ENCODE measurements around the gene SUSD3.

The SUSD3 gene

DNA sequence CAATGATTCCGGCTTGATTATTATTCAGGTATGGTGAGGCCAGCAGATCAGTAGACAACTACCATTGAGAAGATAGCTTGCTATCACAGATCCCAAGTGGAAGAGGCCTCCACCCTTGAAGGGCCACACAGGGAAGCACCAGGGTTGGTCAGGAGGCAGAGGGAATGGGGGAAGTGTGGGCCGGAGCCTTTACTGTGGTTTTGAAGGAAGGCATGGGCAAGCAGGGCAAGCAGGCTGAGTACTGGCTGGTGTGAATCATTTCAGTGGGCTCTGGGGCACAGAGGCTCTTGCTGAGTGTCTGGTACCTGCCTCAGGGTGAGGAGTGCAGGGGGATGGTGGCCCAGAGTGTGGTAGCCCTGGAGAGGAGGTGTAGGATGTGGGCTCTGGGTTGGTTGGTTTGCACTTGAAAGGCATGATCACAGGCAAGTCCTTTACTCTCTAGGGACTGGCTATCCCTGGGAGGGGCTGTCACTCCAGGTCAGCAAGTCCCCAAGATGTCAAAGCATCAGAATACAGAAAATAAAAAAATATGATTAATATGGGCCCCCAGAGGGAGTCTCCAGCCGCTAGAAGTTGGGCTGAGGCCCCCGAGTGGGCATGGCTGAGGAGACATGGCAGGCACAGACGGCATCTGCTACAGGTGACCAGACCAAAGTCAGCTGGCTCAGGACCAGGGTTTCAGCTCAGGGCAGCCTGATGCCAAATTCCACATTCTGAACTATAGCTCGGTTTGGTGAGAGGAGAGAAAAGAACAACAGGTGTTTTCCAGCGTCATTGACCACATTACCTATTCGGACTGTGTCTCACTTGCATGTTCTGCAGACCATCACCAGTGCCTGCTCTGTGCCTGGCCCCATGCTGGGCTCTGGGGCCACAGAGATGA lies 9.7 kb upstream of the SUSD3 start:
- no peak overlapping the region for H3K4me3 ChIP-seq (ENCODE audit: low read length)
- no peak for DNase-seq (ENCODE audit: low read depth, low spot score)

- DNase-seq (ENCODE audit: low read depth, low spot score) = no peak
- no peak overlapping the region for H3K4me3 ChIP-seq (ENCODE audit: low read length)
Measured at GRCh38 chr9:93049491-93049890, 9.0 kb upstream of the SUSD3 start.

DNA sequence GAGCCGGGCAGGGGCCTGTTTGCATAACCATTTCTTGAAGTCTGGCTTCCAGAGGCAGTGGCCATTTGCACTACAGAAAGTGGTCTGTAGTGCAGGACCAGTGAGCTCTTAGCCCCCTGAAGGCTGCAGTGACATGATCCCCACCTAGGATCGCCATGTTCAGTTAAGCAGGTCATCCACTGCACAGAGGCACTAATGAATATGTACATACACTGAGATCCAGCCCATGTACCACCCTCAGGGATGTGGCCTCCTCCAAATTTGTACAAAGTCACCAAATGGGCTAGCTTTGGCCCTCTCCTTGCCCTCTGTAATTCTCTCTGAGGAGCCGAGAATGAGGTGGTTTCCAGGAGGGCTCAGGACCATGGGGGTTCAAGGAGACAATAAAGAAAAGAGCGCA lies 8.3 kb upstream of the SUSD3 start:
- H3K4me3 ChIP-seq (ENCODE audit: low read length) = no peak overlapping the region
- DNase-seq (ENCODE audit: low read depth, low spot score) = no peak

DNA sequence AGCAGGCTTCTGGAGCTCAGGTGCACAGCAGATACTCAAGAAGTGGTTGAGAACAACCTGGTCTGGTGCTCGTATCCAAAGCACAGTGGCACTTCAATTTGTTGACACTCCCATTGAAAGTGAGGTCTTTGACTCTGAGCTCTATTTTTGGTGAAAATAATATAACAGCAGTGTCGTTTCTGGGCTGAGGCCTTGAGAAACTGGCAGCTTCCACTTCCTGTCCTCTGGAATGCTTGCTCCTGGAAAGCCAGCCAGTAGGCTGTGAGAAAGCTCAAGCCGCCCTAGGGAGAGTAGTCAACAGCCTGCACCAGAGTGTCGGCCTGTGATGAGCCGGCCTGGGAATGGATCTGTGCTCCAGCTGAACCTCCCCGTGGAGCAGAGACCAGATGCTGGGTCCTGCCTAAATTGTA lies 6.8 kb upstream of the SUSD3 start:
- no peak overlapping the region for H3K4me3 ChIP-seq (ENCODE audit: low read length)
- no peak for DNase-seq (ENCODE audit: low read depth, low spot score)

- H3K4me3 ChIP-seq (ENCODE audit: low read length) = no peak overlapping the region
- no peak for DNase-seq (ENCODE audit: low read depth, low spot score)
Measured at GRCh38 chr9:93052791-93053540, 5.5 kb upstream of the SUSD3 start.

GRCh38 chr9:93053781-93054331 lies 4.6 kb upstream of the SUSD3 start:
- H3K4me3 ChIP-seq (ENCODE audit: low read length) = no peak overlapping the region
- no peak for DNase-seq (ENCODE audit: low read depth, low spot score)

DNA sequence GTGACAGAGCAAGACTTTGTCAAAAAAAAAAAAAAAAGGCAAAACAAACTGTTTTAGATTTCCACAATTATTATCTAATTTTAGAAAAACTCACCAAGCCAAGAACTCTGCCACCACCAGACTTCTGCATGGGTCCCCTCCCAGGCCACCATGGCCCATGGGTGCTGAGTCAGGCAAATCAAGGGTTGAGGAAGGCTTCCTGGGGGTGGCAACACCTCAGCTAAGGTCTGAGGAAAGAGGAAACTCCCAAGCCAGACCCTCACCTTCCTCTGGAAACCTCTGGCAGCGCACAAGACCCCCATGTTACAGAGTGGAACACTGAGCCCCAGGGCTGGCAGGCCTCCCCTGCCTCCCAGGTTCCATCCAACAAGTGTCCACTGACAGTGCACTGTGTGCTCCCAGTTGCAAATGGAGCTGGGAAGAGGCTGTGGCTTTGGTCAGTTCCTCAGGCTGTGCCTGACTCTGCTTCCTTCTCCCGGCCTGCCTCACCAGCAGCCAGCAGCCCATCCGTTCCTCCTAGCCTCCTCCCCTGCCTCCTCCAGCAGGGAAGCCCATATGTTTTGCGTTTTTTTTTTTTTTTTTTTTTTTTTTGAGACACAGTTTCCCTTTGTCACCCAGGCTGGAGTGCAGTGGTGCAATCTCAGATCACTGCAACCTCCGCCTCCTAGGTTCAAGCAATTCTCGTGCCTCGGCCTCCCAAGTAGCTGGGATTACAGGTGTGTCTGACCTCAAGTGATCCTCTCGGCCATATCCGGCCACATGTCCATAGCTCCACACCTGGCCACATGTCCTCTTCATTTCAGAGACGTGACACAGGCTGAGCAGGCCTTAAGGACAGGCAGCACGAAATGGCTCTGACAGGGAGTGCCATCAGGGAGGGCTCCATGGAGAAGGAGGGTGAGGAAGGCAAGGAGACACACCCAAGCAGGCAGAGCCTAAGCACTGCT lies 3.5 kb upstream of the SUSD3 start:
- no peak overlapping the region for H3K4me3 ChIP-seq (ENCODE audit: low read length)
- DNase-seq (ENCODE audit: low read depth, low spot score) = no peak

- no peak for DNase-seq (ENCODE audit: low read depth, low spot score)
- no peak overlapping the region for H3K4me3 ChIP-seq (ENCODE audit: low read length)
Measured at GRCh38 chr9:93057042-93057702, 1.3 kb upstream of the SUSD3 start.

DNA sequence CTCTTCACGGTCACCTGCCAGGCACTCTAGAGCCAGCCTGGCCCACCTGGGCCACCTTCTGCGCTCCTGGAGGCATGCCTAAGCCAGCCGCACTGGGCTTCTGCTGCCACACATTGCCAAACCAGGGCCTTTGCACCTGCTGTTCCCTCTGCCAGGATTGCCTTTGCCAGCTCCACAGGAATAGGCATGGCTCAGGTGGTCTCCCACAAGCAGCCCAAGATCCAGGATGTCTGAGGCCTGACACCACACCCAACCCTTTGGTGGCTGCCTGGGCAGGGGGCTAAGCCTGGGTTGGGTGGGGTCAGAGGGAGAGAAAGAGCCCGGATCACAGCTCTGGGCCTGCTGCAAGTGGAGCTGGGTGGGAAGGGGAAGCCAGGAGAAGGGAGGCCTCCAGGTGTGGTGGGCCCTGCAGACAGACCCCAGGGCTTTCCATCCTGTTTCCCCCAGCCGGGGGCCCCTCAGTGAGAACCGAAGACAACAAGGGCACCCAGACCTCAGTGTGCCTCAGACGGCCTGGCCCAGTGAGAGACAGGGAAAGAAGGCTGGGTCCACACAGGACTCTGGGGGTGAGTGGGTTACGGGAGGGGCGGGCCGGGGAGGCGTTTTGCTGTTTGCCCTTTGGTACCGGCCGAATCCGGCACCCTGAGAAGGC lies 672 bp upstream of the SUSD3 start:
- H3K4me3 ChIP-seq (ENCODE audit: low read length) = no peak overlapping the region
- no peak for DNase-seq (ENCODE audit: low read depth, low spot score)

- no peak for DNase-seq (ENCODE audit: low read depth, low spot score)
- no peak overlapping the region for H3K4me3 ChIP-seq (ENCODE audit: low read length)
Measured at GRCh38 chr9:93059011-93059714, 662 bp downstream of the SUSD3 start.

GRCh38 chr9:93059715-93060578 lies 1.4 kb downstream of the SUSD3 start:
- no peak overlapping the region for H3K4me3 ChIP-seq (ENCODE audit: low read length)

GRCh38 chr9:93060746-93061259 lies 2.3 kb downstream of the SUSD3 start:
- no peak overlapping the region for H3K4me3 ChIP-seq (ENCODE audit: low read length)
- DNase-seq (ENCODE audit: low read depth, low spot score) = no peak

More at GRCh38 chr9:93059715-93060578, 1.4 kb downstream of the SUSD3 start:
- DNase-seq (ENCODE audit: low read depth, low spot score) = no peak

- no peak for DNase-seq (ENCODE audit: low read depth, low spot score)
- H3K4me3 ChIP-seq (ENCODE audit: low read length) = no peak overlapping the region
Measured at GRCh38 chr9:93061260-93061751, 2.8 kb downstream of the SUSD3 start.

GRCh38 chr9:93061791-93062763 lies 3.6 kb downstream of the SUSD3 start:
- DNase-seq (ENCODE audit: low read depth, low spot score) = no peak
- no peak overlapping the region for H3K4me3 ChIP-seq (ENCODE audit: low read length)
